AG04449 (cell line): ENCODE data around the gene CLIC1.

Source experiments
- CTCF ChIA-PET: fragments of 350-600 bp; formaldehyde crosslinking; extraction: SDS; loops from one replicate; lab custom pipeline; 2021; ENCODE audit warnings: antibody characterized with exemption; lab: Yijun Ruan, JAX
- POLR2A ChIA-PET: fragments of 400-600, 350-600 bp; formaldehyde crosslinking; extraction: SDS; loops from one replicate; lab custom pipeline; 2020; ENCODE audit warnings: antibody characterized with exemption, inconsistent platforms; lab: Yijun Ruan, JAX
- DNase-seq: peaks from one replicate; pipeline ENCODE4 v3.0.0-alpha.2; 2010; ENCODE audit warnings: low read depth, low spot score
- H3K4me3 ChIP-seq: 2 replicates; pipeline ENCODE4 v1.5.1; 2011; ENCODE audit warnings: low read depth, mild to moderate bottlenecking, control low read depth, low read length
- CTCF ChIP-seq: IDR thresholded peaks from one replicate; pipeline ENCODE4 v1.5.1; 2011; ENCODE audit warnings: mild to moderate bottlenecking, moderate library complexity, low read length, control low read depth, inconsistent platforms; ENCODE audit not compliant: insufficient read depth; ENCODE audit errors: missing control alignments

CLIC1 gene

GRCh38 chr6:31765559-31765909, 29.2 kb upstream of the CLIC1 start:
- ChIA-PET CTCF (interaction anchor here (1.0 to 1.4 kb wide), 3 partner anchors 9 to 23 kb away, joined by 3 read pairs; no protein-coding TSS in a partner anchor), POLR2A (no interaction called here)
- H3K4me3 ChIP-seq, result no peak overlapping the region
- no peak for DNase-seq
- TF ChIP-seq CTCF, result no peak

GRCh38 chr6:31764198-31764597, 27.9 kb upstream of the CLIC1 start:
- ChIA-PET POLR2A (no interaction called here), CTCF (interaction anchor here (1.5 kb wide), 1 partner anchor 32 kb away, joined by 3 read pairs; the partner anchor contains the start of gene VARS1)
- no peak for DNase-seq
- TF ChIP-seq CTCF, result no peak
- no peak overlapping the region for H3K4me3 ChIP-seq

- ChIA-PET POLR2A (no interaction called here), CTCF (interaction anchor here (1.4 to 1.5 kb wide), 2 partner anchors 28 to 32 kb away, joined by 3 to 5 read pairs; partner anchors contain the start of gene VARS1)
- TF ChIP-seq CTCF, result no peak
- H3K4me3 ChIP-seq, result no peak overlapping the region
- no peak for DNase-seq
These were observed 27.2 kb upstream of the CLIC1 start for GRCh38 chr6:31763619-31763940.

- TF ChIP-seq CTCF, result no peak
- DNase-seq, result no peak
- H3K4me3 ChIP-seq, result no peak overlapping the region
- ChIA-PET POLR2A (no interaction called here), CTCF (interaction anchor here (1.4 kb wide), 1 partner anchor 28 kb away, joined by 5 read pairs; no protein-coding TSS in a partner anchor)
These were observed 26.7 kb upstream of the CLIC1 start for GRCh38 chr6:31762878-31763618.

GRCh38 chr6:31762356-31762755, 26.0 kb upstream of the CLIC1 start, which contains the start of gene SAPCD1:
Gene SAPCD1 (plus strand): TSS chr6:31762656. CDS start chr6:31763055, 399 bp downstream.
- CTCF ChIA-PET, result interaction anchor here (1.4 to 1.8 kb wide), 2 partner anchors 8 to 29 kb away, joined by 5 to 12 read pairs; no protein-coding TSS in a partner anchor
- no peak for DNase-seq
- POLR2A ChIA-PET, result no interaction called here
- no peak for TF ChIP-seq CTCF
- H3K4me3 ChIP-seq, result no peak within 1 kb of the TSS

GRCh38 chr6:31761343-31761742, 25.0 kb upstream of the CLIC1 start:
- ChIA-PET CTCF (interaction anchor here (1.8 kb wide), 2 partner anchors 9 to 30 kb away, joined by 5 to 12 read pairs; no protein-coding TSS in a partner anchor), POLR2A (interaction anchor here (0.7 kb wide), 1 partner anchor 10 kb away, joined by 3 read pairs; no protein-coding TSS in a partner anchor)
- DNase-seq, result no peak
- no peak overlapping the region for H3K4me3 ChIP-seq
- TF ChIP-seq CTCF, result no peak
